T47D (cell line): Measurements from ENCODE around the gene GPR155.
A peak's percentile ranks its signal among the peaks of the same experiment; 100 is the strongest.
"Not testable (repeated sequence)": the region's sequence is repeated elsewhere in the genome, so short reads cannot be mapped to it uniquely, and the experiment has no call there.

Experiments used
- DNase-seq, 2 experiments: peaks; one replicate each; pipeline versions ENCODE4 v3.0.0 to v3.0.0-alpha.2; 2011 to 2012; ENCODE audit warnings: low read depth in 1 of 2, low spot score in 1 of 2
- JUND ChIP-seq: IDR thresholded peaks from 2 replicates; pipeline ENCODE4 v1.6.1; 2012; ENCODE audit warnings: low read depth
- in situ Hi-C: cut with HindIII; loops from 2 replicates; pipeline ENCODE4 v1.10.0; 2016; ENCODE audit warnings: low sequenced_read_pairs, low pct_unique_long_range_greater_than_20kb

Gene GPR155

DNA sequence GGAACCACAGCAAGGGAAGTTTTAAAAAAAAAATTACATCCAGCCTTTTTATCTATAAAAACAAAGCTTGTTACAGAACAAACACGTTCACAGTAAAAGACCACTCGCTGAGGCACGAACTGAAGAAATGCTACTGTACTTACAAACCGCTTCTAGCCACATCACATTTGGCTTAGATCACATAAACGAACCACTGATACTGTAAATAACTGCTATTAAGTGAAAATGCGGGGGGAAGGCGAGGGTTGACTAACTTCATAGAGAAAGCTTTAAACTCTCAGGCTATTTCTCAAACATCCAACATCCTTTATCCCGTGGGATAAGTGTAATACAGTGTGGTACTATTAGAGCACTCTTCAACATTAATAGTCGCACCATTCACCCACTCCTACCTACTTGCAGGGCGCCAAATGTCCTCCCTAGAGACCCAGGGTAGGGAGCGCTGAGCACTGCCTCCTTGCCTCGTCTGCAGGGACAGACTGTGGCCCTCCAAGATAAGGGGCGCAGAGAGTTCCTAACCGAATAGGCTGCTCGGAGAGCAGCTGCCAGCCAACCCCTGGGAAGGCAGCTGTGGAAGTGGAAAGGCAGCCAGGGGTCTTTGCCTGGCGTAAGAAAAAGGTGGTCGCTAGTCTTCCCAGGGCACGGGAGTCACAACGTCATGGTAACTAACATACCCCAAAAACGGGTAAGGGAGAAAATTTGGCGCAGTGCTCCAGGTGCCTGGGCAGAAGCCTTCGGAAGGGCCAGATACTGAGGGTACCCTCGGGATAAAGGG is 854 bp downstream of the GPR155 start:
- in situ Hi-C loops, result no loop called here
- DNase-seq, result no peak
- no peak for TF ChIP-seq JUND

DNA sequence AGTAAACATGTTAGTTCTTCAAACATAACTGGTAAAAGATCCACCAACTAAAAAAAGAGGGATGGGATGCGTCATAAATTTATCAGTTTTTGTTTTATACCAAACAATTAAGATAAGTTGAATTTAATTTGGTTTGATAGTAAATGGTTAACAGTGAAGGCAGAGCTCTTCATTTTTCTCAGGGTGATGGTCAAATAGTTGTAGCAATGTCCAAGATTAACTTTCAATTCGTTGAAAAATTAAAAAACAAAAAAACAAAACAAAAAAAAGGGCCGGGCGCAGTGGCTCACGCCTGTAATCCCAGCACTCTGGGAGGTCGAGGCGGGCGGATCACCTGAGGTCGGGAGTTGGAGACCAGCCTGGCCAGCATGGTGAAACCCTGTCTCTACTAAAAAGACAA is 1.8 kb downstream of the GPR155 start:
- DNase-seq, in situ Hi-C loops: not testable (repeated sequence)

DNA sequence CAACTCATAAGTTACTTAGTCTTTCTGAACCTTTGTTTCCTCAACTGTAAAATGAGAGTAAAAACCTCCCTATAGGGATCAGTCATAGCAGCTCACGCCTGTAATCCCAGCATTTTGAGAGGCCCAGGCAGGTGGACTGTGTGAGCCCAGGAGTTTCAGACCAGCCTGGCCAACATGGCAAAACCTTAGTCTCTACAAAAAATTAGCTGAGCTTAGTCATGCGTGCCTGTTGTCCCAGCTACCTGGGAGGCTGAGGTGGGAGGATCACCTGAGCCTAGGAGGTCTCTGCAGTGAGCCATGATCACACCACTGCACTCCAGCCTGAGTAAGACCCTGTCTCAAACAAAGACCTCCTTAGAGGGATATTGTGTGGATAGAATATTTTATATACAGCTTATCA is 2.3 kb downstream of the GPR155 start:
- in situ Hi-C loops, result no loop called here
- TF ChIP-seq JUND, result no peak
- DNase-seq, result no peak

DNA sequence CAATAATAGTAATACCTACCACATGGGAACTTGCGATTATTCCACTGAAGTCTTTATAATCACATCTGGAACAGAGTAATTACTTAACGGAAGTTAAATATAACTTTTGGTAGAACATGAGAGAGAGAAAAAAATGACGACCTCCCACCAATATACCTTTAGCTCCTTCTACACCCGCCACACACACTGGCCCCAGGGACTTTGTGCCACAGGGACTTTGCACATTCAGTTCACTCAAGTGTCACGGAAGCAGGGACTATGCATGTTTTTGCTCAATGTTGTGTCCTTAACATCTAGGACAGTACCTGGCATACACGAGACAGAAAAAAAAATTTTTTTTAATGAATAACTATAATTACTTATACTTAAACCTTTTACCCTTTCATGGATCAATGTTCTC is 4.0 kb downstream of the GPR155 start:
- in situ Hi-C loops, result no loop called here
- no peak for TF ChIP-seq JUND
- no peak for DNase-seq

DNA sequence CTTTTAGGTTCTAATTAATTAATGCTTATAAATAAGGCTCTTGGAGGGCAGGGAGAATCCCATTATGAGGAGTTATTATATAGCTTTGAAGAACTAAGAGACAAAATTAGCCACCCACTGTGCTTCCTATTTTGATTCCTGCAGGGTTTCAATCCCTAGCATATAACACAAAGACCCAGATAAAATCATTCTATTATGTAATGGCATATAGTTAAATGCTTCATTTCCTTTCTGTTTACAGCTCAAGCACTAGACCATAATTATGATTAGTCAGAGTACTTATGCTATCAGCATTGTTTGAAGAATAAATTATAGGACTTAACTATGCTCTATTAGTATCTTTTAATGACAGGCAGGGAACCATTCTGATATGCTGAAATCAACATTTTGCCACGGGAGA is 9.1 kb downstream of the GPR155 start:
- TF ChIP-seq JUND, result no peak
- in situ Hi-C loops, result no loop called here
- DNase-seq, result no peak

DNA sequence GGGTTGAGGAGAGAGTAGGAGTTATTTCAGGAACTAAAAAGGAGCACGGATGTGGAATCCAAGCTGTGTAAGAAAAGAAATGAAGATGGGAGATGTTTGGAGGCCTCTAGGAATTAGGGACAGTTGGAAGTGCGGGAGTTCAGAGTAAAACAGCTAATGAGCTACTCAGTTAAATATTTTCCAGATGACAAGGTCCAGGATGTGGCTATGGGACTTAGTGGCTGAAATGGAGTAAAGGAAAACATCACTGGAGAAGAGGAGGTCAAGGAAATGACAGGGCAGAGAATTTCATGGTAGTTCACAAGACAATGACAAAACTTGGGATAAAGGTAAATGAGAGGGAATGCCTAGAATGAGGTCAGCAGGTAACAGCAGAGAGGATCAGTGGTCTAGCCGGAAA is 13.0 kb downstream of the GPR155 start:
- DNase-seq, result no peak
- in situ Hi-C loops, result no loop called here
- TF ChIP-seq JUND, result no peak

DNA sequence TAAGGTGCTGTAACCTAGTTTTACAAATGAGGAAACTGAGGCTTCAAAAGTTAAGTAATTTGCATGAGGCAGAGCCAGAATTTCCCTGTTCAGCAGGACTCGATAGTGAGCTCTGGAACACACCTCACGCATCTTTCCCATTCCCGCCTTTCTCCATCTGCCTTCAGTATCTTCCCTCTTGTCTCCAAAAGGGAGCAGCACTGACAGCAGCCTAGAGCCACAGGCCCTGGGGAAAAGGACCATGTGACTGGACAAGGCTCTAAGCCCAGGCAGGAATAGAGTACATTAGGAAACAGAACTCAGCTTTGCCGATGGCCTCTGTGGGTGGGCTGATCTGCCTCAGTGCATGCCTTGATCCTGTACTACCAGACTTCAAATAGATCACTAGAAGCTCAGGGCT is 21.5 kb downstream of the GPR155 start:
- DNase-seq, result peak in 1 of 2 experiments; percentile 16
- no peak for TF ChIP-seq JUND
- in situ Hi-C loops, result no loop called here

DNA sequence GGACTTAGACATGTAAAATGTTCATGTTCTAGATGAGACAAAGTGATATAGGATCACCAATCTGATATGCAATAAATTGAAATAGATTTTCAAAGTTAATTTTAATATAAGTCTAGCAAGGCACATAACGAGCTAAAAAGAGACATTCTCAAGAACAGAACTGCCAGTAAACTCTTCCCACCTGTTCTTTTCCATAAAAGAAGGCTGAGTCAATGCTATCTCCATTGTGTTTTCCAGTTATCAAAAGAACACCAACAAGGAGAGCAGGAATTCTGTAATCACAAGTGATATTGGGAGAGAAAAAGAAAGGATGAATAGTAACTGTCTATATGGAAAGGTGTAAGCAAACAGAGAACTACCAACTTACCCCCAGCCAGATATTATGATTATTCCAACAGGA is 25.6 kb downstream of the GPR155 start:
- in situ Hi-C loops, result no loop called here
- no peak for DNase-seq
- TF ChIP-seq JUND, result no peak

DNA sequence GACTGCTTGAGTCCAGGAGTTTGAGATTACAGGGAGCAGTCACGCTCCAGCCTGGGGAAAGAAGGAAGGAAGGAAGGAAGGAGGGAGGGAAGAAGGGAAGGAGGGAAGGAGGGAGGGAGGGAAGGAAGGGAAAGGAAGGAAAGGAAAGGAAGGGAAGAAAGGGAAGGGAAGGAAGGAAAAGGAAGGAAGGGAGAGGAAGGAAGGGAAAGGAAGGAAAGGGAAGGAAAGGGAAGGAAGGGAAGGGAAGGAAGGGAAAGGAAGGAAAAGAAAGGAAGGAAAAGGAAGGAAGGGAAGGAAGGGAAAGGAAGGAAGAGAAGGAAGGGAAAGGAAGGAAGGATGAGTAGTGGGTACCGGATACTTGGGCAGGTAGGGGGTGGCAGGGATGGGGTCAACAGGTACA is 32.3 kb downstream of the GPR155 start:
- no peak for TF ChIP-seq JUND
- in situ Hi-C loops, result no loop called here
- no peak for DNase-seq

DNA sequence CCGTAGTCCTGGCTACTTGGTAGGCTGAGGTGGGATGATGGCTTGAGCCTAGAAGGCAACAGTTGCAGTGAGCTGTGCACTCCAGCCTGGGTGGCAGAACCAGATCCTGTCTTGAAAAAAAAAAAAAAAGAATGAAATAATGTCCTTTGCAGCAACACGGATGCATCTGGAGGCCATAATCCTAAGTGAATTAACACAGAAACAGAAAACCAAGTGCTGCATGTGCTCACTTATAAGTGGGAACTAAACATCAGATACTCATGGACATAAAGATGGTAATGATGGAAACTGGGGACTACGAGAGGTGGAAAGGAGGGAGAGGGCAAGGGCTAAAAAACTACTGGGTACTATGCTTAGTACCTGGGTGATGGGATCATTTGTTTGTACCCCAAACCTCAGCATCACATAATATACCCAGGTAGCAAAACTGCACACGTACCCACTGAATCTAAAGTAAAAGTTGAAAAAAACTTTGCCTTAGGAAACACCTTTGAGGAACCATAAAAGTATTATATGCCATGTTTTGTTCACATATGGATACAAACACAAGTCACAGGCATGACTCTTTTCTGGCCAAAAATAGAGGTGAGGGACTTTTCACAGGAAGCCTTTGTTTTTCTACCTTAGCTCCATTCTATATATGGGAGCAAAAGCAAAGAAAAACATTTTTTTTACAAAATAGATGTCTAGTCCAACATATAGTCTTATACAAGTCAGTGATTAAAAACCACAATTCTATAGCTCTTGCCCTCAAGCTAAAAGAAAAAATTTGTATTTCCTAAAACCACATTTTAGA is 36.6 kb downstream of the GPR155 start:
- no peak for TF ChIP-seq JUND
- in situ Hi-C loops, result no loop called here

DNA sequence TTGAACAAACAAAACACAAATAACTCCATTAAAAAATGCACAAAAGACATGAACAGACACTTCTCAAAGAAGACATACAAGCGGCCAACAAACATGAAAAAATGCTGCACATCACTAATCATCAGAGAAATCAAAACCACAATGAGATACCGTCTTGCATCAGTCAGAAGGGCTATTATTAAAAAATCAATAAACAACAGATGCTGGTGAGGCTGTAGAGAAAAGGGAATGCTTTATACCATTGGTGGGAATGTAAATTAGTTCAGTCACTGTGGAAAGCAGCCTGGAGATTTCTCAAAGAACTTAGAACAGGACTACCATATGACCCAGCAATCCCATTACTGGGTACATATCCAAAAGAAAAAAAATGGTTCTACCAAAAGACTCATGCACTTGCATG is 37.8 kb downstream of the GPR155 start:
- DNase-seq, result no peak
- in situ Hi-C loops, result no loop called here
- no peak for TF ChIP-seq JUND

More for the DNA sequence above, 36.6 kb downstream of the GPR155 start:
- DNase-seq, result no peak

DNA sequence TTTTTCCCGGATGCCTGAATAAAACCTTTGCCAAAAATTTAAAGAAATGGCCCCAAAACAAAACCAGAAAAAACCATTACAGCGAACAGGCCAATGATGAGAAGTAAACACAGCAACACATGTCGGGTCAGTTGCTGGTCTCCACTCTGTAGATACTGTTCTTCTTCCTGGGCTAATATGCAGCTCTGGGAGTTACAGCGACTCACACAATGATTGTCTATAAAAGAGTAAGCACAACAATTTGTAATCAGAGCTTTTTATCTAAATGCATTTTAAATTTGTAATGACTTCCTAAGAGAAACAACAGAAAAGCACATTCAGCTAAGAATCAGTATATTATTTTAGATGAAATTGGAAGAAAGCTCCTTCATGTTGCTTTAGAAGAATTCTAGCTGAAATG is 40.3 kb downstream of the GPR155 start:
- in situ Hi-C loops, result no loop called here
- DNase-seq, result no peak
- TF ChIP-seq JUND, result no peak

DNA sequence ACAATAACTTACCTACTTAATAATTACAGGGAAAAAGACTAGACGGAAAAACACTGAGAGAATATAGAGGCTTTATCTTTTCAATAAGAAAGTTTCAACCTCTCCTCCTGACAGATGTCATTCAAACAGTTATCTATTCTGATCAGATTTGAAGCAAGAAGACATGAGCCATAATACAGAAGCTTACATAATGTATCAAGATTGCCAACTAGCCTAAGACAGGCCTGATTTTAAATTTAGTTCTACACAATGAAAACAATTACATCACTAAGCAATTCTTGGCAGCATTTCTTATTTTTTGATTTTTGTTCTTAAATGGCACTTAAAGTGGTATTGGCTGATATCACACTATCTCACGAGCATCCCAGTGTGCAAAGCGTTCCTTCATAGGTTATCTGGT is 41.6 kb downstream of the GPR155 start:
- no peak for DNase-seq
- in situ Hi-C loops, result no loop called here
- TF ChIP-seq JUND, result no peak

DNA sequence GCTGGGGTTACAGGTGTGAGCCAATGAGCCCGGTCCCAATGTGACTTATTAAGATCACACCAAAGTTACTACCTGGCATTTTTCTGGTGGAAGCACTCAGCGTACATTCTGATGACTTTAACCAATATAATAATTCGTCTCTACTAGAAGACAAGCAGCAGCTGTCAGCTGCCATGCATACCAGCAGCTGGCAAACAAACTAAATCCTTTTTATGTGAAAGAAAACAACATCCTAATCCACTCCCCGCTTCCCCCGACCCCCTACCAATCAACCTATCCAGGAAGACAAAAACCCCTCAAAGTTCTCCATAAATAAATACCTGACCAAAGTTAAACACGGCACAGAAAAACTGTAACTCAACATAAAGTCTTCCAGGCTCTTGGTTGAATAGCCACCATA is 42.1 kb downstream of the GPR155 start:
- in situ Hi-C loops, result no loop called here
- DNase-seq, result no peak
- TF ChIP-seq JUND, result no peak
